DMS 273 (cell line): Measurements from ENCODE around the gene THBS2.
"Not testable (repeated sequence)": the region's sequence is repeated elsewhere in the genome, so short reads cannot be mapped to it uniquely, and the experiment has no call there.

ENCODE experiments used
- DNase-seq: peaks from one replicate; lab custom pipeline; 2025; ENCODE audit not compliant: unreplicated experiment; lab: John Stamatoyannopoulos, UW

Gene THBS2

GRCh38 chr6:169233181-169233580, 20.5 kb downstream of the THBS2 start:
- no peak for DNase-seq

DNA sequence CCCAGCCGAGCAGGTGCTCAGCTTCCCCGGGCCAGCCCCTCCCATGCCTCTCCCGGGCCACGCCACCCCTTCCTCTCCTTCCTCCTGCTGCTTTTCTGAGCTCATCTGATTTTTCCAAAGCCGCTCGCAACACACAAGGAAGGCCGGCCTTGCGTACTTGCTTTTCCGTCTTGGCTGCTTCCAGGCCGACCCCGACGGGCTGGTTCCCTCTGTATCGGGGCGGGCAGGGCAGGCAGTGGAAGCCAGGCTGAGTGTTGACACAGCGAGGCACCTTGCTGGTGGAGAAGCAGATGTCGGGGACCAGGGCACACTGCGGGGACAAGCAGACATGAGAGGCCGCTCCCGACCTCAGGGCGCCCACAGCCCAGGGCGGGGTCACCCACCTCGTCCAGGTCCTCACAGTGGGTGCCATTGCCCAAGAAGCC, 21.1 kb downstream of the THBS2 start:
- no peak for DNase-seq

- no peak for DNase-seq
Observed at GRCh38 chr6:169231790-169232506, 21.7 kb downstream of the THBS2 start.

DNA sequence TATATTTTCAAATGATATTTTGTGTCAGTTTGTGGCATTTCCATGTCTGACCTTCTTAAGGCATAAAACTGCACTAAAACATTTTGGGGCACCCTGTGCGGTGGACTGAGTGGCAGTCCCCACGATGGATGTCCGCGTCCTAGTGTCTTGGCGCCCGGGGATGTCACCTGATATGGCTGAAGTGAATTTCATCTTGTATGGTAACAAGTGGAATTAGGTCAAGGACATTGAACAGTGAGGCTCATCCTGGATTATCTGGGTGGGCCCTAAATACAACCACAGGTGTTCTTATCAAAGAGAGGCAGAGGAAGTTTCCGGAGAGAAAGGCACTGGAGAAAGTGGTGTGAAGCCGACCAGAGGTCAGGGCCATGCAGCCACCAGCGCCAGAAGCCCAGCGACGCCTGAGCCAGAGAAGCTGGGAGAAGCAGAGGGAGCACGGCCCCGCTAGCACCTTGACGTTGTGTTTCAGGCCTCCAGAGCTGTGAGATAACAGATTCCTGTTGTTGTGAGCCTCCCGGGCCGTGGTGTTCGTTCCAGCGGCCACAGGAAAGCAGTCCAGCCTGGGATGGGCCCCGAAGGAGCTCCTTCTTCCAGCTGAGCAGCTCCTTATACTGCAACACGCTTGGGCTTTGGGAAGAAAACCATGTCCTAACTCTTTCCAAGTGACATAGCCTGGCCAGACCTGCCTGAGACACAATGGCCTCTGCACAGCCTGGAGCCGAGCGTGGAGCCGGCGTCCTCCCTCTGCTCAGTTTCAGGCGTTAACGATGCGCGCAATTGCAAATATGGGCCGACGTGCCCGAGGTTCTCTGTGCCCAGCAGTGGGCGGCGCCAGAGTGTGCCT, 22.5 kb downstream of the THBS2 start:
- DNase-seq = no peak

DNA sequence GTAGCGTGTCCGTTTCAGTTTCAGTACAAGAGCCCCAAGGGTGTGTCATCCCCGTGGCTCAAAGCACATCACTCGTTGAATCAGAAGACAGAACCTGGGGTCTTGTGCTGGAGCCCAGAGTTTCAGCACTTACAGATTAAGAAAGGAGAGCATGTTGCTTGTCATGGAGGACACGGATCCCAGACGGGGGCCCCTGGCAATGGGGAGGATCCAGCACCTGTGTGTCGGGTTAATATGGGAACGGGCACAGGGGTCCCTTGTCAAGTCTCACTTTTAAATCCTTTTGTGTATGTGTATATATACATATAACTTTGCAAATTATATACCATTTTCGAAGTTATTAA, 23.4 kb downstream of the THBS2 start:
- DNase-seq = no peak

- DNase-seq = no peak
Observed at GRCh38 chr6:169229615-169230321, 23.9 kb downstream of the THBS2 start.

- DNase-seq = no peak
Observed at GRCh38 chr6:169227116-169227515, 26.5 kb downstream of the THBS2 start.

DNA sequence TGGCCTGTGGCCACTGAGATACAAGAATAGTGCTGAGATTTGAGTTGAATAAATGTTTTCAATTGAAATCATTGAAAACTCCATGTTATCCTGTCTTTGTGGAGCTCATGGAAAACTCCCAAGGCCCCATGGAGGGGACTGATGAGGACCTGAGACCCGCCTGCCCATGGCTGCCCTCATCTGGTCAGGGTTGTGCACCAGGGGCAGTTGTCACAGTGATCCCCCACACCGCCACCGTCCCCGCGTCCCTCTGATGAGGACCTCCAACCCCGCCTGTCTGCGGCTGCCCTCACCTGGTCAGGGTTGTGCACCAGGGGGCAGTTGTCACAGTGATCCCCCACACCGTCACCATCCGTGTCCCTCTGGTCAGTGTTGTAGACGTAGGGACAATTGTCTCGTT, 27.8 kb downstream of the THBS2 start:
- no peak for DNase-seq

GRCh38 chr6:169225131-169225576, 28.5 kb downstream of the THBS2 start:
- DNase-seq = no peak

DNA sequence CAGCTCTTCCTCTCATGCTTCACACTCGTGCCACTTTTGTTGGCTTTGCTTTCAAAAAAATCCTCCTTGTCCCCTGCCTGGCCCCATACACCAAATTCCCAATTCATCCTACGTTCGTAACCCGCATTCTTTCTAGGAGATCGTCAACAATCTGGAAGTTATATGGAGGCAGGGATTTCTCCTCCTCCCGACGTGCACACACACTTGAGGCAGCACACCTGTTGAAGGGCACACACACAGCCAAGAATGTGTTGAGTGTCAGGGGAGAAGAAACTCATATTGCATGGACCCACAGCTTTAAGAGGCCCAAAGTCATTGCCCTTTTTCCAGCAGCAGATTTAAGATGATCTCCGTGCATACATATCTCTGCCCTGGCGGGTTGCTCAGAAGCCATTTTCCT, 28.9 kb downstream of the THBS2 start:
- DNase-seq = no peak

DNA sequence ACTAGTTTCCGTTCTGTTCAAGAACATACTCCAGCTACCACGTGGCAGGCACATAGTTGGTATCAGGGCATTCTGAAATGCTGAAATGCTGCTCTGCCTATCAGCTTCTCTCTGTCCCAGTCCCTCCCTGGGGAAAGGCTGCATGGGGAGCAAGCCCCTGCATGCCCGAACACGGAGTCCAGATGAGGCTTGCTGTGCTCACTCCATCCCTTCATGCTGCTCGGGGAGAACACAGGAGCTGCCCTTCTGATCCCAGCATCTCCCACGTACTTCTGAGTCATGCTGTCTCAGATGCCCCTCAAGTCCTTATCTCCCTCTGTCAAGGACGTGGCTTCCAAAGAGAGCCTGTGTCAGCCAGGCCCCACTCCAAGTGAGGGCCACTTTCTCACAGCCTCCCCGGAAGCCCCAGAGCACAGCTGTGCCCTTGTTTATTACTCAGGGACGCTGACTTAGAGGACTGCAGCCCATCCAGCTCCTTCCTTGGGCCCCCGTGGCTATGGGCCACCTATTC, 29.4 kb downstream of the THBS2 start:
- no peak for DNase-seq

DNA sequence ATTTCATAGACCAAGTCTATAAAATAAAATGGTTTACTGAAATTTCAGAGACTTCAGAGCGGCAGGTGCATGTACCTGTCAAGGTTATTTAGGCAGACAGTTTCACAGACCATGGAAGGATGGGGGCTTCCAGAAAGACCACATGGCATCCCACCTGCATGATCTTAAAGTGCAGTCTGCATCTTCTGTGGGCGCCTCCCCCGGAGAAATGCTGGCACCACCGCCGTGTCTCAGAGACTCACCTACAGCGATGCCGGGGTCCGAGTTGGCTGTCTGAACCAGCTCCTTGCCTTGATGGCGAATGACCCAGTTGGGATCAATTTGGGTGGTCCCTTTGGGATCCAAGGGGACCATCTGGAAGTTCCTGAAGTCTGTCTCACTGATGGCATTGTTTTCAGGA, 30.6 kb downstream of the THBS2 start:
- no peak for DNase-seq

DNA sequence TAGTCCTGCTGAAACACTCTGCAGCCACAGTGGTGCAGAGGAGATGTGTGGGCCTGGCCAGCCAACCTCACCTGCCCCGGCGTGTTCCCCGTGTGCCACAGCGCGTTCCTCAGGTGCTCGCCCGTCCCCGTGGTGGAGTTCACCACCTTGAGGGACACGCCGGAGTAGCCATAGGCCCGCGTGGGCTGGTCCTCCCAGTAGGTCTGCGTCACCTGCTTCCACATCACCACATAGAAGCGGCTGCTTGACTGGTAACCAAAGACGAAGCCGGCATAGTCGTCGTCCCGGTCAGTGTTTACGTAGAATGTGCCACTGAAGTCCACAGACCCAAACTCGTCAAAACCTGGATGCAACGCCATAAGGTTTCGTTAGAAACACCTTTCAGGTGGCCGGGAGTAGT, 31.5 kb downstream of the THBS2 start:
- no peak for DNase-seq

DNA sequence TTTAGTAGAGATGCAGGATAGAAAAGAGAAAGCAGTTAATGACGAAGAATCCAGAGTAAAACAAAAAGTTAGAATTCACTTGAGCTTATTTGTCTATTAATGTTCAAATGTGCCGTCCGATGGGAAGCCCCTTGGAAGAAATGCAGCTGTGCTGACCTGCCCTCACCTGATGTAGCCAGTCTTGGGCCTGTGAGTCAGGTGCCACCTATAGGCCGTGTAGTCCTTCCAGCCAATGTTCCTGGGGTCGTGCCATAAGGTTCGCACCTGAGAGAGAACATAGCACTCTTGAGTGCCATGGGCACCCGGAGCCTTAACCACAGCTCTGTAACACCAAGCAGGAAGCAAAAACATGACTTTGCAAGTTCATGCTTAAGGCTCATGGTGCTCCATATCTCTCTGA, 32.4 kb downstream of the THBS2 start:
- no peak for DNase-seq

DNA sequence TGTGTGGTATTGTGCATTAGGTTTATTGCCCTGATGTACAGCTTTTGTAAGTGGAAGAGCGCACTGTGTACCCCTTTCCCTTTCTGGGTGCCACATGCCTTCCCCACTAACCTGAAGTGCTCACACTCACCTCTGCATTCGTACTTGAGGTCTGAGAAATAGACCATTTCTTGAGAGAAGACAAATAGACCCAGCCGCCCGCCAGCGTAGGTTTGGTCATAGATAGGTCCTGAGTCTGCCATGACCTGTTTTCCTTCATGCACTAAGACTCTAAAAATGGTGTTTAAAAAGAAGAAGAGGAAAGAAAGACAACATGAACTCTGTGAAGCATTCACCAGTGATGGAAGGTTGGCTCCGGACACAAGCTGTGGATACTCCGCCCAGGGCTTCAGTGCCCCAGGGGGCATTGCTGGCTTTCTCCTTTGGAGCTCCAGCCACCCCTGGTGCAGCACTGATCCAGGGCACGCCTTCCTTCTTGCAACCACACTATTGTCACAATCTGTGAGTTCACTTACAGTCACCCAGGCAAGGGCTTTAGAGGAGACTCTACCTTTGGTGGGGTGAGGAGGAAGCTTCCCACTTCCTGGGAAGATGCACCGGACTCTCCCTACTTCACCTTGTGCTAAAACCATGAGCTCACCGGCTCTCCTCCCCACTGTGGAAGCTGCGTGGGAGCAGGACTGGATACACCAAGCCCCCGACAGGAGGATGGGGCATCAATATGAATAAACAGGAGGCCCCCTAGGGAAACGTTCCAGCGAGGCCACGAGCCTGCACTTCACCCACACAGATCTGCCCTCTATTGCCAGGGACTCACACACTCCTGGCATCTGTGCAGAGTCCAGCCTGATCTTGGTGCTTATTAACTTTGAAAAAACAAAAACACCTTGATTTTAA, 33.3 kb downstream of the THBS2 start:
- no peak for DNase-seq

DNA sequence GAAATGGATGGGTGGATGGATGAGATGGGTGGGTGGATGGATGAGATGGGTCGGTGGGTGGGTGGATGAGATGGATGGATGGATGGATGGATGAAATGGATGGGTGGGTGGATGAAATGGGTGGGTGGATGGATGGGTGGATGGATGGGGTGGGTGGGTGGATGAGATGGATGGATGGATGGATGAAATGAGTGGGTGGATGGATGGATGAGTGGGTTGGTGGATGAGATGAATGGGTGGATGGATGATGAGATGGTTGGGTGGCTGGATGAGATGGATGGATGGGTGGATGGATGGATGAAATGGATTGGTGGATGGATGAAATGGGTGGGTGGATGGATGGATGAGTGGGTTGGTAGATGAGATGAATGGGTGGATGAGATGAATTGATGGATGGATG, 35.7 kb downstream of the THBS2 start:
- DNase-seq = no peak

GRCh38 chr6:169216830-169217229, 36.8 kb downstream of the THBS2 start:
- DNase-seq = no peak

DNA sequence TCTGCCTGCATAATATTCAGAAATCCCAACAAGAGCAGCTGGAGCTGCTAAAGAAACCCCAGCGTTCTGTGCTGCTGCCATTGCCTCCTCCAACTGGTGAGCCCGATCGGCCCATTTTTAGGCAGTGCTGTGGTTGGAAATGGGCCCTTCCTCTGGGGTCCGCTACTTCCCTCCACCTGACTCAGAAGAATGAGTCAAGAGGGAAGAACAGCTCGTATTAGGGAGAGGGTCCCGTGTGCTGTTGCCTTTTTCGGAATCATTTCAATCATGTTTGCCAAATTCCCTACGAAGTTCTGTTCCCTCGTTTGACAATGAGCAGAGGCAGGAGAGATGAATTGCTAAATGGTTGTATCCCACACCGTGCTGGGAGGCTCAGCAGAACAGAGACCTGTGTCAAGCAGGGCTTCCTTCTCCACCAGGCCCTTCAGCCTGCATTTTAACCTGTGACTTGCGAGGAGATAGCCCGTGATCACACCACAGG, 38.4 kb downstream of the THBS2 start:
- no peak for DNase-seq

GRCh38 chr6:169214789-169215188, 38.9 kb downstream of the THBS2 start:
- not testable (repeated sequence) for DNase-seq

GRCh38 chr6:169213814-169214520, 39.7 kb downstream of the THBS2 start:
- DNase-seq = no peak
